HG03025 (cell line): ENCODE data around the gene EVA1C.
"Not testable (repeated sequence)": the region's sequence is repeated elsewhere in the genome, so short reads cannot be mapped to it uniquely, and the experiment has no call there.

Experiments used
- ATAC-seq: cut with Tn5 transposase; IDR thresholded peaks from one replicate; pipeline ENCODE4 v1.9.1; 2021; ENCODE audit warnings: mild to moderate bottlenecking, moderate library complexity; ENCODE audit not compliant: unreplicated experiment, low FRiP score

EVA1C gene

DNA sequence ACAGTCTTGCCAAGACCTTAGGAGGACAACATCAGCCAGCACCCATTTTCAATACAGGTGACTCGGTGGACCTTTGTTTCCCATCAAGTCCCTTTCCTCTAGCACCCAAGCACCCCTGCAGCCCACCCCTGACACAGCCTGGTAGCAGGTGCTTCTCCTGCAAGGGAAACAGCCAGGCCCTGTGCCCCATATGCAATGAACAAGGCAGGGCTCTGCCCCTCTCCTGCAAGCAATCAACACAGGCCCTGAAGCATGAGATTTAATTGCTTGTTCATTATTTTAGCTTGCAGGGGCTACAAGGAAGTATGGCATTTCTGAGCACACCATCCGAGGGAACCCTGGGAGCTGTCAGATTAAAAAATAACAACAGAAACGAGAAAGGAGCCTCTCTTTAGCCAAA is 137.4 kb downstream of the EVA1C start:
- ATAC-seq, result no peak

DNA sequence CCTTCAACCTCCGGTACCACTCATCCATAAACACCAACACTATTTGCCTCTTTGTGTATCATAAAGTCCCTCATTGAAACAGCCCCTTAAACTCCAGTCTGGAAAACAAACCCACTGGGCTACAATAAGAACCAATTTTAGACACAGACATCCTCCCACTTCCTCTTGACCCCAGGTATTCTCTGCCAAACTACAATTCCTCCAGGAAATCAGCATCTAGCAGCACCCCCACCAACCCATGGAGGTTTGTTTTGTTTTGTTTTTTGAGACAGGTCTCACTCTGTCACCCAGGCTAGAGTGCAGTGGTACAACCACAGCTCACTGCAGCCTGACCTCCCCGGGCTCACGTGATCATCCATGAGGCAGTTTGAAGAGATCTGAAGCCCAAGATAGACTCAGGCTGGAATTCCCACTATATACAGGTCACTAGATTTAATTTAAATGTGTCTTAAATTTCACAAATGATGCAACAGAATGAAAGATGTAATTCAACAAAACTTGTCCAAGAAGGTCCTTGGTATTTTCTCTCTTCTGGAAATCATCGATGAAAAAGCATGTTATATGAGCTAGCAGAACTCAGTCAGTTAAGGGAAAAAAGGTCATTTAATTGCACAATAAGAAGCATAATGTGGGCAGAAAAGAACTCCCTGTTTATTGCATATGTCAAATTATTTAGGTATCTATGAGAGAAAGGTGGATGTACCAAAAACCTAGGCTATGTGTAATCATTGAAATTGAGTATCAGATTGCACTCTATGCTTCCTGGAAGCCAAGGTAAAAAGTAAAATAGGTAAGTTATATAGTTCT is 142.5 kb downstream of the EVA1C start:
- ATAC-seq, result no peak

DNA sequence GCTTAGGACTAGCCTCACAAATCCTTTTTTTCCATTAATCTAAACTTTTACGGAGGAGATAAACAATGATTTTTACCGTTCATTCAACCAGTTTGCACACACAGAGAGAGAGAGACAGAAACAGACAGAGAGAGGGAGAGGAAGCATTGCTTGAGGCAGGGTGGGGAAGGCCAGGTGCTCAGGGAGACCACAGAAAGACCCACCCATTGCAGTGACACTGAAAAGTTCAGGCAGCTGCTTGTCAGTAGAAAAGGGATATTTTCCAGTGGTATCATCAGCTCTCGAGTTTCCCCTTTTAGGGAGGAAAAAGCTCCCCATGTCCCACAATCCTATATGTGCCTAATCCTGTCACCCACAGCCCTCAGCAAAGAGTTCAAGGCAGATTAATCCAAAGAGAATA is 145.6 kb downstream of the EVA1C start:
- no peak for ATAC-seq

DNA sequence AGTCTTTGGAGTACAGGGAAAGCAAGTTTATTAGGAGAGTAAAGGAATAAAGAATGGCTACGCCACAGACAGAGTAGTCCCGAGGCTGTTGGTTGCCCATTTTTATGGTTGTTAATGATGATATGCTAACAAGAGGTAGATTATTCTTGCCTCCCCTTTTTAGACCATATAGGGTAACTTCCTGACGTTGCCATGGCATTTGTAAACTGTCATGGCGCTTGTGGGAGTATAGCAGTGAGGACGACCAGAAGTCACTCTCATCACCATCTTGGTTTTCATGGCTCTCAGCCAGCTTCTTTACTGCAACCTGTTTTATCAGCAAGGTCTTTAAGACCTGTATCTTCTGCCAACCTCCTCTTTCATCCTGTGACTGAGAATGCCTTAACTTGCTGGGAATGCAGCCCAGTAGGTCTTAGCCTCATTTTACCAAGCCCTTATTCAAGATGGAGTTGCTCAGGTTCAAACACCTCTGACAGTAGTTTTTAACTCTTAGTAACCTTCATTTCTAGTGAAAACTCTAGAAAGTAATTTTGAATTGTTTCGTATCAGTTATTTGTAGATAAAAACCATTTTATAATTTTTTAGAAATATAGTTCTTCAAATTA is 146.6 kb downstream of the EVA1C start:
- no peak for ATAC-seq

DNA sequence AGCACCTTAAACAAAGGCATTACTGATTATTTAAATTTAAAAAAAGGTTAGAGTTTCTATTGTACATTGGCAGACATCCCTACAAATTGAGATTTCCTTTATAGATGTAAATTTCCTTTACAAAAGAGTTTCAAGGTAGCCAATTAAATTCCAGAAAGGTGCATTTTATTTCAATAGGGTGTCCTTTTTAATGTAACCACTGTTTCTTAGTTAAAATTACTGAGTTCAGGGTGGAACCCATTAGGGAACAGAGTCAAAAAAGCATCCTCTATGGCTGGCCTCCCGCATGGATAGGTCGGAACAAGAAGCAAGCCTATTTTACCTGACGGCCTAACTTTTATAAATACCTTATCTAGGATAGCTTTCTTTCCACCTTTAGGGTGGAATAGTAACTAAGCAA is 148.4 kb downstream of the EVA1C start:
- no peak for ATAC-seq

DNA sequence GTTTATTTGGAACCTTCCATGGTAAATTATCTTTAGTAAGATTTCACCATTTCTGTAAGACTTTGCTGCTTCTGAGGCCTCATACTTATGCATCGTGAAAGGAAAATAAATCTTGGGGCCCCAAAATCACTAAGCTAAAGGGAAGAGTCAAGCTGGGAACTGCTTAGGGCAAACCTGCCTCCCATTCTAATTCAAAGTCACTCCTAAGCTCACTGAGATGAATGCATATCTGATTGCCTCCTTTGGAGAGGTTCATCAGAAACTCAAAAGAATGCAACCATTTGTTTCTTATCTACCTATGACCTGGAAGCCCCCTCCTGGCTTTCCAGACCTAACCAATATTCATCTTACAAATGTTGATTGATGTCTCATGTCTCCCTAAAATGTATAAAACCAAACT is 149.0 kb downstream of the EVA1C start:
- not testable (repeated sequence) for ATAC-seq

DNA sequence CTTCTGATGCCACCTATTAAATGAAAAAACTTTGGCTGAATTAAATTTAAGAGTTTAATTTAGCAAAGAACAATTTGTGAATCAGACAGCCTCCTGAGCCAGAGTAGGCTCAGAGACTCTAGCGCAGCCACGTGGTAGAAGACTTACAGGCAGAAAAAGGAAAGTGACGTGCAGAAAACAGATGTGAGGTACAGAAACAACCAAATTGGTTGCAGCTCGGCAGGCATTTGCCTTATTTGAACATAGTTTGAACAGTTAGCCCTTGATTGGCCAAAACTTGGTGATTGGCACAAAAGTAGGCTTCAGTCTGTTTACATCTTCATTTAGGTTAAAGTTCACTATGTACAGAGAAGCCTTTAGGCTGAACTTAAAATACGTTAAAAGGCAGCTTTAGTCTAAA is 149.9 kb downstream of the EVA1C start:
- ATAC-seq, result no peak

DNA sequence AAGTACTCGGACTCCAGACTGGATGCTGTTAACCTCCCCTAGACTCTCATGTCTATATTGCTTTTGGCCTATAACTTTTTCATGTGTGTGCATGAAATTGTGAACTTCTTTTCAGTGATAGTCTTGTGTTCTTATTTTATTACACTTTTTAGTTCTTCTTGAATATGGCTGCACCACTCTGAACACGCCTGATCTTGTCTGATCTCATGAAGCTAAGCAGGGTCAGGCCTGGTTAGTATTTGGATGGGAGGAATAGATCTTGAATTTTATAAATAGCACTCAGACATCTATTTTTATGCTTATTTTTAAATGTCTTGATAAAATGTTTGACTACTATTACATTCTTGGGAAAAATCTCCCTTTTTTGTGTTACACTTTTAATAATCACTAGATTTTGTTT is 150.4 kb downstream of the EVA1C start:
- no peak for ATAC-seq
